DMS 273 (cell line): ENCODE data around the gene EPHB3.

Experiments used
- DNase-seq: peaks from one replicate; lab custom pipeline; 2025; ENCODE audit not compliant: unreplicated experiment; lab: John Stamatoyannopoulos, UW

Gene EPHB3

GRCh38 chr3:184543256-184543655 is 18.3 kb upstream of the EPHB3 start:
- peak; percentile 41 for DNase-seq

- peak; percentile 97 for DNase-seq
Observed at GRCh38 chr3:184543843-184544512, 17.6 kb upstream of the EPHB3 start.

- no peak for DNase-seq
Observed at GRCh38 chr3:184544513-184544861, 17.1 kb upstream of the EPHB3 start.

GRCh38 chr3:184545769-184546168 is 15.8 kb upstream of the EPHB3 start:
- DNase-seq, result no peak

GRCh38 chr3:184546252-184546651 is 15.3 kb upstream of the EPHB3 start:
- no peak for DNase-seq

- no peak for DNase-seq
Observed at GRCh38 chr3:184549796-184550577, 11.6 kb upstream of the EPHB3 start.

GRCh38 chr3:184551103-184551502 is 10.5 kb upstream of the EPHB3 start:
- no peak for DNase-seq

- DNase-seq, result no peak
Observed at GRCh38 chr3:184551614-184552256, 9.8 kb upstream of the EPHB3 start.

- DNase-seq, result no peak
Observed at GRCh38 chr3:184552296-184552695, 9.3 kb upstream of the EPHB3 start.

GRCh38 chr3:184552863-184553262 is 8.7 kb upstream of the EPHB3 start:
- DNase-seq, result no peak

GRCh38 chr3:184553385-184553784 is 8.2 kb upstream of the EPHB3 start:
- DNase-seq, result no peak

GRCh38 chr3:184554461-184554860 is 7.1 kb upstream of the EPHB3 start:
- no peak for DNase-seq

- DNase-seq, result no peak
Observed at GRCh38 chr3:184556582-184557347, 4.8 kb upstream of the EPHB3 start.

GRCh38 chr3:184557348-184557950 is 4.1 kb upstream of the EPHB3 start:
- DNase-seq, result no peak

GRCh38 chr3:184558726-184559125 is 2.9 kb upstream of the EPHB3 start:
- no peak for DNase-seq

- no peak for DNase-seq
Observed at GRCh38 chr3:184559336-184559735, 2.2 kb upstream of the EPHB3 start.

GRCh38 chr3:184560531-184560930 is 1.1 kb upstream of the EPHB3 start:
- no peak for DNase-seq

GRCh38 chr3:184561913-184562877 is 610 bp downstream of the EPHB3 start:
- peak; percentile 72 for DNase-seq

- peak; percentile 36 for DNase-seq
Observed at GRCh38 chr3:184562878-184563560, 1.4 kb downstream of the EPHB3 start.
